Measurements from ENCODE around the gene ZNF619. TPM values are rescaled to one million over a fixed set of nuclear protein-coding genes. Genes with fewer than 3 reads are reported as not detected.

Gene ZNF619
- total RNA-seq, 2 donors from 2014 or later, result 6.9 to 8.8 TPM

GRCh38 chr3:40534283-40534682 lies 57.4 kb downstream of the ZNF619 start:
- Histone ChIP-seq H3K36me3 (peaks cover 0 to 18% of the 10 kb centered on the region in 2 donors), H3K4me1 (replicated peaks) (no peaks in the 10 kb centered on the region), H3K27ac (no peak overlapping the region), H3K9me3 (no peaks in the 10 kb centered on the region), H3K4me3 (no peak overlapping the region), H3K27me3 (replicated peaks; ENCODE audit: insufficient read depth) (no peaks in the 10 kb centered on the region)
- no peak for TF ChIP-seq POLR2A (IDR thresholded peaks at IDR 0.05)
- TF ChIP-seq, protein P1, sequence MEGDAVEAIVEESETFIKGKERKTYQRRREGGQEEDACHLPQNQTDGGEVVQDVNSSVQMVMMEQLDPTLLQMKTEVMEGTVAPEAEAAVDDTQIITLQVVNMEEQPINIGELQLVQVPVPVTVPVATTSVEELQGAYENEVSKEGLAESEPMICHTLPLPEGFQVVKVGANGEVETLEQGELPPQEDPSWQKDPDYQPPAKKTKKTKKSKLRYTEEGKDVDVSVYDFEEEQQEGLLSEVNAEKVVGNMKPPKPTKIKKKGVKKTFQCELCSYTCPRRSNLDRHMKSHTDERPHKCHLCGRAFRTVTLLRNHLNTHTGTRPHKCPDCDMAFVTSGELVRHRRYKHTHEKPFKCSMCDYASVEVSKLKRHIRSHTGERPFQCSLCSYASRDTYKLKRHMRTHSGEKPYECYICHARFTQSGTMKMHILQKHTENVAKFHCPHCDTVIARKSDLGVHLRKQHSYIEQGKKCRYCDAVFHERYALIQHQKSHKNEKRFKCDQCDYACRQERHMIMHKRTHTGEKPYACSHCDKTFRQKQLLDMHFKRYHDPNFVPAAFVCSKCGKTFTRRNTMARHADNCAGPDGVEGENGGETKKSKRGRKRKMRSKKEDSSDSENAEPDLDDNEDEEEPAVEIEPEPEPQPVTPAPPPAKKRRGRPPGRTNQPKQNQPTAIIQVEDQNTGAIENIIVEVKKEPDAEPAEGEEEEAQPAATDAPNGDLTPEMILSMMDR (IDR thresholded peaks at IDR 0.05), result no peak
- TF ChIP-seq POLR2AphosphoS5 (IDR thresholded peaks at IDR 0.05), result no peak
- no peak for DNase-seq (ENCODE audit: low spot score)
- intact Hi-C loops (cut with DNase I), result no loop called here

Small RNA genes within 50 kb of the gene (small RNA-seq; reads per million reads assigned to genes)
- gene RNU5B-2P, result 0 to 0.09 reads per million in 2 donors

Other genes starting within 250 kb of the ZNF619 start
- gene EIF1B, start 167.4 kb upstream of the ZNF619 start, total RNA-seq, result 10 to 100 TPM; 26.5 to 29.4 TPM
- 10 to 100 TPM in 1 of 2 donors, 1 to 10 TPM in 1; 2.4 to 11.0 TPM for gene ENTPD3, start 89.9 kb upstream of the ZNF619 start, total RNA-seq
- gene RPL14, start 19.8 kb upstream of the ZNF619 start, total RNA-seq, result 100 to 1,000 TPM; 267 to 422 TPM
- gene ZNF620, start 28.9 kb downstream of the ZNF619 start, total RNA-seq, result 1 to 10 TPM; 4.0 to 4.3 TPM
- 10 to 100 TPM; 15.8 to 23.6 TPM for gene ZNF621, start 47.8 kb downstream of the ZNF619 start, total RNA-seq

Data from prostate gland (tissue), 2 donors.